ENCODE data around the gene MYOT.

The MYOT gene

DNA sequence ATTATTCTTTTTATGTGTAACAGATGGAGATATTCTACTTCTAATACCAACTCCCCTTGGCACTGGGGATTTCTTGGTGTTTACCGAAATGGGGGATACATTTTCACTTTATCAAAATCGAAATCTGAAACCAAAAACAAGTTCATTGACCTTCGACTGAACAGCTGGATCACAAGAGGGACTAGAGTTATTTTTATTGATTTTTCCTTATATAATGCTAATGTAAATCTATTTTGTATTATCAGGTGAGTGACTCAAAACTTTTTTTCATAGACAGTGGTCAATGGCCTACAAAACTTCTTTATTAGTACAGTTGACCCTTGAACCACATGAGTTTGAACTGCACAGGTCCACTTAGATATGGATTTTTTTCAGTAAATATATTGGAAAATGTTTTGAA, 31.8 kb downstream of the MYOT start:
- no peak for DNase-seq (ENCODE audit: low read depth in 2 of 3, low spot score in 1 of 3)

GRCh38 chr5:137901011-137901817, 33.6 kb downstream of the MYOT start:
- no peak for DNase-seq (ENCODE audit: low read depth in 2 of 3, low spot score in 1 of 3)

GRCh38 chr5:137902408-137903133, 34.9 kb downstream of the MYOT start:
- no peak for DNase-seq (ENCODE audit: low read depth in 2 of 3, low spot score in 1 of 3)

DNA sequence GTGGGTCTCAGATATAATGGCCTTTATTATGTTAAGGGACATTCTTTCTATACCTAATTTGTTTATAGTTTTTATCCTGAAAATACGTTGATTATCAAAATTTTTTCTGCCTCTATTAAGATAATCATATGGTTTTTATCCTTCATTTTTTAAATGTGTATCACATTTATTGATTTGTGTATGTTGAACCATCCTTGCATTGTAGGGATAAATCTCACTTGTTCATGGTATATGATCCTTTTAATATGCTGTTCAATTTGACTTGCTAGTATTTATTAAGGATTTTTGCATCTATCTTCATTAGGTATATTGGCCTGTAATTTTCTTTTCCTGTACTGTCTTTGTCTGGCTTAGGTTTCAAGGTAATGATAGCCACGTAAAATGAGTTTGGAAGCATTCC, 47.1 kb downstream of the MYOT start:
- no peak for DNase-seq (ENCODE audit: low read depth in 2 of 3, low spot score in 1 of 3)

DNA sequence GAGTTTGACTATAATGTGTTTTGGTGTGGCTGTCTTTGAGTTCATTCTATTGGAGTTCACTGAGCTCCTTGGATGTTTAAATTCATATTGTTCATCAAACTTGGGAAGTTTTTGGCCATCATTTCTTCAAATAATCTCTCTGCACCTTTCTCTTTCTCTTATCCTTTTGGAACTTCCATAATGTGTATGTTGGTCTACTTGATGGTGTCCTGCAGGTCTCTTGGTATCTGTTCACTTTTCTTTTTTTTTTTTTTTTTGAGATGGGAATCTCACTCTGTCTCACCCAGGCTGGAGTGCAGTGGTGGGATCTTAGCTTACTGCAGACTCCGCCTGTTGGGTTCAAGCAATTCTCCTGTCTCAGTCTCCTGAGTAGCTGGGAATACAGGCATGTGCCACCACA, 49.3 kb downstream of the MYOT start:
- no peak for DNase-seq (ENCODE audit: low read depth in 2 of 3, low spot score in 1 of 3)

- DNase-seq (ENCODE audit: low read depth in 2 of 3, low spot score in 1 of 3): no peak
Measured at GRCh38 chr5:137921931-137922330, 54.3 kb downstream of the MYOT start.

DNA sequence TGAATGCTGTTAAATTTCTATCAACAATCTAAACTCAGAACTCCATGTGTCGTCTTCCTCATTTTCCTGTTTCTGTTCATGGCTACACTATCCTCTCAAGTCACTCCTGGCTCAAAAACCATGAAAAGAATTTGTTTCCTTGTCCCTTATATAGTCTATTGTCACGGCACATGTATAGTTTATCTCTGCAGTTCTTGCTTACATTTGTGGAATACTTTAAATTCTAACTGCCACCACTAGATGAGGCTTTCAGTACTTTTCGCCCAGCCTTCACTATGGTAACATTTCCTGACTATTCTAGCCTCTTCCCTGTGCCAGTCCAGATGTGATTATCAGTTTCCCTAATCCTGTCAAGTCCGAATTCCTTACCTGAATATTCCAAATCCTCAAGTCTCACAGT, 56.2 kb downstream of the MYOT start:
- DNase-seq (ENCODE audit: low read depth in 2 of 3, low spot score in 1 of 3): no peak

DNA sequence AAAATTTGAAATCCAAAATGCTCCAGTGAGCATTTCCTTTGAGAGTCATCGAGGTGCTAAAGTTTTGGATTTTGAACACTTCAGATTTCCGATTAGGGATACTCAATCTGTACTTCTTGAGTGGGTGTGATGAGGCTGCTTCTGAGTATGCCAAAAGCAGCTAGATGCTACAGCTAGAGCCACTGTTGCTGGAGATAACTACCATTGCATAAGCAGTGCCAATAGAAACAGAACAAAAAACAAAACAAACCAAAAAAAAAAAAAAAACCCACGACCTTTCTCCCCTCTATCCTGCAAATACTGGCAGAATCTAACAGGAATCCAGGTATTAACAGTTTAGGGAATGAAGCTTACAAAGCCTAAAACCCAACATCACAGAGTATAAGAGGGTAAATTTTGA, 65.1 kb downstream of the MYOT start:
- DNase-seq (ENCODE audit: low read depth in 2 of 3, low spot score in 1 of 3): no peak

DNA sequence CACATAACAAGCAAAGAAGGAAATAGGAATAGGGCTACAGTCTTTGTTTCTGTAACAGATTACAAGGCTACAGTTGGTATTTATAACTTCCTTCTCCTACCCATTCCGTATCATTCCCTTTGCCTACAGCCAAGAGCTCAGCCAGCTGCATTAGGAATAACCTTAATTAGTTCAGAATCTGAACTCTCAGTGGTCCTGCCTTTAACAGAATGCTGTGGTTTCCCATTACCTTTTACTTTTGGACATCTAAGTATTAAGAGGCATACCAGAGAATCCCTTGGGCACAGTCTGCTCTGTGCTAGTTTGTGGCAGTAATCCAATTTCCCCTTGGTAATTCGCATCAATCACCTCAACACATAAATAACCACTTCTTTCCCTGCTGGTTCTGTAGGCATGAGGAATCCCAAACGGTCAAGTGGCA, 65.8 kb downstream of the MYOT start:
- DNase-seq (ENCODE audit: low read depth in 2 of 3, low spot score in 1 of 3): no peak

DNA sequence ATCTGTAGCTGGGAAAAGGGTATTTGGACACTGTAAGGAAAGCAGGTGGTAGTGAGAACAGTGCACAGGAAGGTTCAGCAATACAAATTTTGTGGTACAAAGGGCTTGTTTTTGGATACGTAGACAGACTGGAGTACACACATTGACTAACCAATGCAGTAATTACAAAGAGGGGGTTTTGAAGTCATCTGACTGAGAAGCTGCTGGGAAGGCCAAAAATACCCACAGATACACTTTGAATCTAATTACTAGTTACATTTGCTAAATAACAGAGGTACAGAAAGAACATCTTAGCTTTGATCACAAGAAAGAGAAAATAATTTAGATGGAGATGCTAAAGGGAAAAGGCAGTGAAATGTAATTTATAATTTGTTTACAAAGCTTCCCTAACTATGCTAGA, 67.5 kb downstream of the MYOT start:
- DNase-seq (ENCODE audit: low read depth in 2 of 3, low spot score in 1 of 3): no peak

- DNase-seq (ENCODE audit: low read depth in 2 of 3, low spot score in 1 of 3): no peak
Measured at GRCh38 chr5:137935694-137936093, 68.0 kb downstream of the MYOT start.

Data from stimulated activated CD4-positive, alpha-beta T cell treated with anti-CD3 and anti-CD28 coated beads, Interleukin-12 subunit alpha, Interleukin-12 subunit beta, amount 100 ng/mL, for 48 hours (primary cell).